ENCODE measurements around the gene CDR2L. TPM values are rescaled to one million over a fixed set of nuclear protein-coding genes. Genes with fewer than 3 reads are reported as not detected.

CDR2L gene
- total and polyA plus RNA-seq, 4 donors = 0.70 to 1.5 (median 0.94) TPM

GRCh38 chr17:74977802-74978201 is 9.6 kb upstream of the CDR2L start:
- no peak overlapping the region for H3K27ac ChIP-seq (ENCODE audit: low read depth in 1 of 2, low read length in 2 of 2)
- H3K9me3 ChIP-seq (ENCODE audit: control insufficient read depth in 4 of 4, low read length in 3 of 4) = no peaks in the 10 kb centered on the region
- WGBS = 94% methylated on average over 3 of the region's 3 CpGs
- TF ChIP-seq HNF4G (IDR thresholded peaks at IDR 0.05) (no peak), YY1 (IDR thresholded peaks at IDR 0.05) (no peak), JUND (IDR thresholded peaks at IDR 0.05) (no peak), NR2F2 (IDR thresholded peaks at IDR 0.05) (no peak), FOXA2 (IDR thresholded peaks at IDR 0.05) (no peak), SP1 (IDR thresholded peaks at IDR 0.05) (no peak), EGR1 (IDR thresholded peaks at IDR 0.05; ENCODE audit: low read depth in 2 of 2) (no peak), ATF3 (IDR thresholded peaks at IDR 0.05) (no peak)
- H3K4me3 ChIP-seq (ENCODE audit: low read depth in 1 of 3, low read length in 3 of 3) = no peak overlapping the region
- DNase-seq (ENCODE audit: low spot score) = no peak
- H3K4me1 ChIP-seq (ENCODE audit: control insufficient read depth in 4 of 4, insufficient read depth in 4 of 4, low read length in 3 of 4) = peaks cover 4 to 14% (median 8%) of the 10 kb centered on the region in 4 donors
- peaks cover 0 to 3% (median under 1%) of the 10 kb centered on the region in 4 donors for H3K27me3 ChIP-seq (ENCODE audit: control insufficient read depth in 4 of 4, insufficient read depth in 4 of 4, low read length in 3 of 4)
- no peaks in the 10 kb centered on the region for H3K36me3 ChIP-seq (ENCODE audit: control insufficient read depth in 4 of 4, insufficient read depth in 3 of 4, low read depth in 1 of 4, low read length in 3 of 4)
- no peak overlapping the region for H3K9ac ChIP-seq (ENCODE audit: low read depth in 1 of 2, low read length in 2 of 2)

- no peaks in the 10 kb centered on the region for H3K9me3 ChIP-seq (ENCODE audit: control insufficient read depth in 4 of 4, low read length in 3 of 4)
- H3K9ac ChIP-seq (ENCODE audit: low read depth in 1 of 2, low read length in 2 of 2) = no peak overlapping the region
- no peak overlapping the region for H3K27ac ChIP-seq (ENCODE audit: low read depth in 1 of 2, low read length in 2 of 2)
- 79% methylated on average over 3 of the region's 3 CpGs for WGBS
- peaks cover 0 to 3% (median under 1%) of the 10 kb centered on the region in 4 donors for H3K27me3 ChIP-seq (ENCODE audit: control insufficient read depth in 4 of 4, insufficient read depth in 4 of 4, low read length in 3 of 4)
- H3K36me3 ChIP-seq (ENCODE audit: control insufficient read depth in 4 of 4, insufficient read depth in 3 of 4, low read depth in 1 of 4, low read length in 3 of 4) = no peaks in the 10 kb centered on the region
- H3K4me1 ChIP-seq (ENCODE audit: control insufficient read depth in 4 of 4, insufficient read depth in 4 of 4, low read length in 3 of 4) = peaks cover 4 to 13% (median 6%) of the 10 kb centered on the region in 4 donors
- H3K4me3 ChIP-seq (ENCODE audit: low read depth in 1 of 3, low read length in 3 of 3) = no peak overlapping the region
- TF ChIP-seq HNF4G (IDR thresholded peaks at IDR 0.05) (no peak), FOXA2 (IDR thresholded peaks at IDR 0.05) (no peak), RAD21 (IDR thresholded peaks at IDR 0.05) (no peak), EGR1 (IDR thresholded peaks at IDR 0.05; ENCODE audit: low read depth in 2 of 2) (no peak), CTCF (IDR thresholded peaks at IDR 0.05; ENCODE audit: low read depth, low read length, missing input control) (no peak), GABPA (IDR thresholded peaks at IDR 0.05 in 1 of 2, conservative IDR thresholded peaks at IDR 0.05 in 1 of 2) (no peak), ATF3 (IDR thresholded peaks at IDR 0.05) (no peak), NR2F2 (IDR thresholded peaks at IDR 0.05) (no peak), MAX (IDR thresholded peaks at IDR 0.05) (no peak), TAF1 (conservative IDR thresholded peaks at IDR 0.05) (no peak), ZBTB33 (IDR thresholded peaks at IDR 0.05) (no peak), YY1 (IDR thresholded peaks at IDR 0.05) (no peak), REST (IDR thresholded peaks at IDR 0.05) (no peak)
- DNase-seq (ENCODE audit: low spot score) = no peak
These were observed 9.2 kb upstream of the CDR2L start for GRCh38 chr17:74978240-74978639.
